Measurements from ENCODE around the gene CX3CL1. TPM values are rescaled to one million over a fixed set of nuclear protein-coding genes. Genes with fewer than 3 reads are reported as not detected.

Gene CX3CL1
- total RNA-seq, 1 experiment from 2014 or later, result 1.7 TPM

DNA sequence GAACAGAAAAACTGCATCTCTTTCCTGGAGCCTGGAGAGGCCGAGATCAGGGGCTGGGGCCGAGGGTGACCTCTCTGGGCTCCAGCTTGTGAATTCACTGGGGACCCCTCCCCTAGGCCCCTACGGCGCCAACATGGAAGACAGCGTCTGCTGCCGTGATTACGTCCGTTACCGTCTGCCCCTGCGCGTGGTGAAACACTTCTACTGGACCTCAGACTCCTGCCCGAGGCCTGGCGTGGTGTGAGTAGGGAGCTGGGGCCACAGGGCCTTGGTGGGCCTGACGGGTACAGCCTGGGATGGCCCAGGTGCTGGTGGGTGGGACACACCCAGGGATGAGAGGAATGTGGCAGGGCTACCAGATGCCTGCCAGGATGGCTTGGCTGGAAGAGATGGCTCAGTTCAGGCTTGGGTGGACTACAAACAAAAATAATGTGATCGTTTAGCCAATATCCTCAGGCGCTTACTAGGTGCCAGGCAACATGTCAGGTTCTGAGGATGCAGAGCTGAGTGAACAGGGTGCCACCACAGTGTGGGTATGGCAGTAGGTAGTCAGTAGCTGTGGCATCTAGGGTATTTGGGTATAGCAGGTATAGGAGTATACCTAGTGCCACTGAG lies 11.9 kb upstream of the CX3CL1 start:
- Mint-ChIP-seq H3K9me3 (no peaks in the 10 kb centered on the region), H3K4me3 (no peak overlapping the region), H3K27ac (no peak overlapping the region), H3K36me3 (ENCODE audit: insufficient read depth in 1 of 3, low read depth in 3 of 3) (no peaks in the 10 kb centered on the region), H3K27me3 (ENCODE audit: low read depth) (peaks cover 4% of the 10 kb centered on the region), H3K4me1 (peaks cover 0 to 4% of the 10 kb centered on the region in 2 experiments; a peak in 2 of 4 replicates)
- Histone ChIP-seq H2BK5ac (ENCODE audit: insufficient read length, low read length) (no peak overlapping the region), H3K23me2 (ENCODE audit: insufficient read length, low read depth, low read length, poor library complexity, severe bottlenecking) (no peaks in the 10 kb centered on the region), H2AK5ac (ENCODE audit: insufficient read length, low read length) (no peak overlapping the region), H3T11ph (ENCODE audit: low read length) (no peak overlapping the region), H3K4me1 (ENCODE audit: insufficient read depth, low read length) (no peaks in the 10 kb centered on the region), H3K4ac (ENCODE audit: low read depth, low read length) (no peak overlapping the region), H3K56ac (ENCODE audit: insufficient read length, low read depth, low read length) (no peak overlapping the region), H3K9ac (ENCODE audit: extremely low read depth, insufficient read length, low read length) (no peak overlapping the region), H3K23ac (ENCODE audit: insufficient read length, low read depth, low read length) (no peak overlapping the region), H2BK12ac (ENCODE audit: insufficient read length, low read depth, low read length) (no peak overlapping the region), H2BK20ac (ENCODE audit: low read depth, low read length, poor library complexity, severe bottlenecking) (no peak overlapping the region), H4K20me1 (ENCODE audit: control insufficient read depth, insufficient read depth, insufficient read length) (no peaks in the 10 kb centered on the region), H3K18ac (ENCODE audit: insufficient read length, low read depth, low read length) (no peak overlapping the region), H2BK120ac (ENCODE audit: low read depth, low read length, poor library complexity, severe bottlenecking) (no peak overlapping the region), H3K79me2 (ENCODE audit: insufficient read depth, low read length) (no peaks in the 10 kb centered on the region), H3K4me2 (ENCODE audit: insufficient read depth, insufficient read length, low read length) (no peak overlapping the region), H3K27ac (ENCODE audit: insufficient read length, low read depth, low read length) (no peak overlapping the region), H3K79me1 (ENCODE audit: insufficient read depth, low read depth, low read length, poor library complexity, severe bottlenecking) (no peaks in the 10 kb centered on the region), H4K8ac (replicated peaks; ENCODE audit: insufficient read length, low read depth, low read length) (no peak overlapping the region), H3K14ac (ENCODE audit: insufficient read depth, low read length) (no peak overlapping the region; the same call in 1 of the 2 replicates), H4K5ac (ENCODE audit: insufficient read length, low read depth, low read length) (no peak overlapping the region), H2AFZ (ENCODE audit: low read length) (no peak overlapping the region), H3K9me3 (ENCODE audit: control insufficient read depth, low read depth, low read length) (no peaks in the 10 kb centered on the region), H4K91ac (ENCODE audit: insufficient read length, low read depth, low read length) (no peak overlapping the region), H2BK15ac (ENCODE audit: low read depth, low read length) (no peak overlapping the region), H3K27me3 (ENCODE audit: insufficient read depth, low read length) (no peaks in the 10 kb centered on the region)
- no peak for DNase-seq
- no CpG with 5 or more reads among the region's 16 CpGs for WGBS (ENCODE audit: extremely low coverage, insufficient read length, low lambda C conversion rate)
- TF ChIP-seq, protein P1, sequence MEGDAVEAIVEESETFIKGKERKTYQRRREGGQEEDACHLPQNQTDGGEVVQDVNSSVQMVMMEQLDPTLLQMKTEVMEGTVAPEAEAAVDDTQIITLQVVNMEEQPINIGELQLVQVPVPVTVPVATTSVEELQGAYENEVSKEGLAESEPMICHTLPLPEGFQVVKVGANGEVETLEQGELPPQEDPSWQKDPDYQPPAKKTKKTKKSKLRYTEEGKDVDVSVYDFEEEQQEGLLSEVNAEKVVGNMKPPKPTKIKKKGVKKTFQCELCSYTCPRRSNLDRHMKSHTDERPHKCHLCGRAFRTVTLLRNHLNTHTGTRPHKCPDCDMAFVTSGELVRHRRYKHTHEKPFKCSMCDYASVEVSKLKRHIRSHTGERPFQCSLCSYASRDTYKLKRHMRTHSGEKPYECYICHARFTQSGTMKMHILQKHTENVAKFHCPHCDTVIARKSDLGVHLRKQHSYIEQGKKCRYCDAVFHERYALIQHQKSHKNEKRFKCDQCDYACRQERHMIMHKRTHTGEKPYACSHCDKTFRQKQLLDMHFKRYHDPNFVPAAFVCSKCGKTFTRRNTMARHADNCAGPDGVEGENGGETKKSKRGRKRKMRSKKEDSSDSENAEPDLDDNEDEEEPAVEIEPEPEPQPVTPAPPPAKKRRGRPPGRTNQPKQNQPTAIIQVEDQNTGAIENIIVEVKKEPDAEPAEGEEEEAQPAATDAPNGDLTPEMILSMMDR (conservative IDR thresholded peaks at IDR 0.05), result no peak

All from H9 (cell line).